ENCODE data around the gene ZNF91. TPM values are rescaled to one million over a fixed set of nuclear protein-coding genes. Genes with fewer than 3 reads are reported as not detected.

The ZNF91 gene
- total RNA-seq: 100 to 1,000 TPM; 171 to 214 (median 193) TPM

DNA sequence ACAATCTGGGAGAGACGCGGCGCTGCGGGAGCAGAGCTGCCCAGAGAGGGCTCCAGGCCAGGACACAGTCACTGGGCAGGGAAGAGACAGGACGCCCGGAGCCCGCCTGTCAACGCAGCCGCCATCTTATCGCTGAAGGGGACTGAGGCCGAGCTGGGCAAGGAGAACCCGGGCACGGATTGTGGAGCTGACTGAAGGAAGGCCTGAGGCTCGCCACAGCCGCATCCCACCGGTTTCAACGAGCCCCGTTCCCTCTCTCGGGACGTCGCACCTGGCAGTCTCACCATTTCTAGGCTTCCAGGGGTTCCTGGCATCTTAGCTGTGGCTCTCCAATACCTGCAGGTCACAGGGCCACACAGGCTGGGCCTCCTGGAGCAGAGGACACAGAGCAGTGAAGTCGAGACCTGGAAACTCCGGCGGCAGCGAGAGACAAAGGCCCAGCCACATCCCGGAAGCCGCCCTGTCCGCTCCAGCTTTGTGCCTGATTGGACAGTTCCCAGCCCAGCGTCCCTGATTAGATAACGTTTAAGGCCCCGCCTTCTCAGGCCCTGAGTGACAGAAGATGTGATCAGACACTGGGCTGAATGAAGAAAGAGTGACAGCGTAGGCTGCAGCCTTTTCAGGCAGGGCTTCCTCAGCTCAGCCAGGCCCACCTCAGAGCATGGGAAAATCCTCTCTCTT, at the start of gene ZNF91:
ZNF91 (minus strand) TSS at position 431 of the 681 bp plus-strand sequence; CDS start at position 314, 117 bp downstream.
- peak within 1 kb of the TSS; percentile 67 to 90 (median 72) for H3K4me3 ChIP-seq
- no peaks in the 10 kb centered on the region for H3K9me3 ChIP-seq
- no peaks in the 10 kb centered on the region for H3K27me3 ChIP-seq
- H3K4me1 ChIP-seq: peaks cover 0 to 34% (median 10%) of the 10 kb centered on the region in 4 donors
- H3K36me3 ChIP-seq: peaks cover 0 to 4% (median 0%) of the 10 kb centered on the region in 3 donors
- peak; percentile 95 to 99 (median 97) for DNase-seq
- peak within 1 kb of the TSS; percentile 88 to 98 (median 94) for H3K27ac ChIP-seq
- peak; percentile 95 to 97 for TF ChIP-seq POLR2A (IDR thresholded peaks at IDR 0.05)
- TF ChIP-seq, protein P1, sequence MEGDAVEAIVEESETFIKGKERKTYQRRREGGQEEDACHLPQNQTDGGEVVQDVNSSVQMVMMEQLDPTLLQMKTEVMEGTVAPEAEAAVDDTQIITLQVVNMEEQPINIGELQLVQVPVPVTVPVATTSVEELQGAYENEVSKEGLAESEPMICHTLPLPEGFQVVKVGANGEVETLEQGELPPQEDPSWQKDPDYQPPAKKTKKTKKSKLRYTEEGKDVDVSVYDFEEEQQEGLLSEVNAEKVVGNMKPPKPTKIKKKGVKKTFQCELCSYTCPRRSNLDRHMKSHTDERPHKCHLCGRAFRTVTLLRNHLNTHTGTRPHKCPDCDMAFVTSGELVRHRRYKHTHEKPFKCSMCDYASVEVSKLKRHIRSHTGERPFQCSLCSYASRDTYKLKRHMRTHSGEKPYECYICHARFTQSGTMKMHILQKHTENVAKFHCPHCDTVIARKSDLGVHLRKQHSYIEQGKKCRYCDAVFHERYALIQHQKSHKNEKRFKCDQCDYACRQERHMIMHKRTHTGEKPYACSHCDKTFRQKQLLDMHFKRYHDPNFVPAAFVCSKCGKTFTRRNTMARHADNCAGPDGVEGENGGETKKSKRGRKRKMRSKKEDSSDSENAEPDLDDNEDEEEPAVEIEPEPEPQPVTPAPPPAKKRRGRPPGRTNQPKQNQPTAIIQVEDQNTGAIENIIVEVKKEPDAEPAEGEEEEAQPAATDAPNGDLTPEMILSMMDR (IDR thresholded peaks at IDR 0.05): no peak

GRCh38 chr19:23440791-23441190, 45.5 kb upstream of the ZNF91 start:
- no peaks in the 10 kb centered on the region for H3K27me3 ChIP-seq
- no peak overlapping the region for H3K27ac ChIP-seq
- H3K9me3 ChIP-seq: peaks cover 0 to 9% (median 0%) of the 10 kb centered on the region in 4 donors
- no peak overlapping the region for H3K4me3 ChIP-seq
- no peaks in the 10 kb centered on the region for H3K36me3 ChIP-seq
- DNase-seq: no peak
- TF ChIP-seq, protein P1 (IDR thresholded peaks at IDR 0.05): peak in 3 of 6 experiments; percentile 13 to 28 (median 15)
- no peak for TF ChIP-seq POLR2A (IDR thresholded peaks at IDR 0.05)
- H3K4me1 ChIP-seq: no peaks in the 10 kb centered on the region

DNA sequence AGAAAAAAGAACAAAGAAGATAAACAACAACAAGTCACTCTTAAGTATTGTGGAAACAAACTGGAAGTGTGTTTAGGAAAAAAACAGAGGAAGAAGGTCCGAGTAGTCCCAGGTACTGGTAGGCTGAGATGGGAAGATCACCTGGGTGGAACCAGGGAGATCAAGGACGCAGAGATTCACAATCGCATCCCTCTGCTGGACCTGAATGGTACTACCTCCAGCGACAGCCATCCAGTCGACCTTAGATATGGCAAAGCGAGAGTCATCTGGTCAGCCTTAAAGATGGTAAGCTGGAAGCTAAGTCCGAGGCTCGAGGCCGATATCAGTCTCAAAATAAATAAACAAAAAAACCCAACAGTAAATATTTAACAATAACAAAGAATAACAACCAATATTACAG, 44.9 kb upstream of the ZNF91 start:
- TF ChIP-seq, protein P1 (IDR thresholded peaks at IDR 0.05): peak in 1 of 6 experiments; percentile 11
- TF ChIP-seq POLR2A (IDR thresholded peaks at IDR 0.05): no peak

DNA sequence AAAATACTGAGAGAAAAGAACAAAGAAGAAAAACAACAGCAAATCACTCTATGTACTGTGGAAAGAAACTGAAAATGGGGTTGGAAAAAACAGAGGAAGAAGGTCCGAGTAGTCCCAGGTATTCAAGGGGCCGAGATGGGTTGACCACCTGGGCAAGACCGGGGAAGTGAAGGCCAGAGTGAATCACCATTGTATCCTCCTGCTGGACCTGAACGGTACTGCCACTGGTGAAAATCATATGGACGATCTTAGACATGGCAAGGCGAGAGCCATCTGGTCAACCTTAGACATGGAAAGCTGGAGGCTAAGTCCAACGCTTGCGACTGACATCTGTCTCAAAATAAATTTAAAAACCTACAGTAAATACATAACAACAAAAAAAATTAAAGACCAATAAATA, 44.4 kb upstream of the ZNF91 start:
- Histone ChIP-seq H3K4me3 (no peak overlapping the region), H3K27me3 (no peaks in the 10 kb centered on the region), H3K36me3 (no peaks in the 10 kb centered on the region), H3K9me3 (peaks cover 0 to 11% (median 0%) of the 10 kb centered on the region in 4 donors), H3K27ac (no peak overlapping the region), H3K4me1 (no peaks in the 10 kb centered on the region)
- no peak for TF ChIP-seq POLR2A (IDR thresholded peaks at IDR 0.05)
- TF ChIP-seq, protein P1 (IDR thresholded peaks at IDR 0.05): peak in 1 of 6 experiments; percentile 5
- no peak for DNase-seq

More for the DNA sequence above, 44.9 kb upstream of the ZNF91 start:
- no peaks in the 10 kb centered on the region for H3K36me3 ChIP-seq
- no peak overlapping the region for H3K27ac ChIP-seq
- H3K9me3 ChIP-seq: peaks cover 0 to 11% (median 0%) of the 10 kb centered on the region in 4 donors
- no peak overlapping the region for H3K4me3 ChIP-seq
- H3K4me1 ChIP-seq: no peaks in the 10 kb centered on the region
- no peak for DNase-seq
- no peaks in the 10 kb centered on the region for H3K27me3 ChIP-seq

- Histone ChIP-seq H3K36me3 (no peaks in the 10 kb centered on the region), H3K27me3 (no peaks in the 10 kb centered on the region)
These were observed 42.6 kb upstream of the ZNF91 start for GRCh38 chr19:23437901-23438300.

More at GRCh38 chr19:23437901-23438300, 42.6 kb upstream of the ZNF91 start:
- H3K4me1 ChIP-seq: no peaks in the 10 kb centered on the region
- H3K9me3 ChIP-seq: peaks cover 0 to 11% (median 0%) of the 10 kb centered on the region in 4 donors
- H3K4me3 ChIP-seq: no peak overlapping the region
- H3K27ac ChIP-seq: no peak overlapping the region
- TF ChIP-seq, protein P1 (IDR thresholded peaks at IDR 0.05): peak in 2 of 6 experiments; percentile 5
- no peak for TF ChIP-seq POLR2A (IDR thresholded peaks at IDR 0.05)
- no peak for DNase-seq
